ENCODE data around the gene ELP5.

Gene ELP5

DNA sequence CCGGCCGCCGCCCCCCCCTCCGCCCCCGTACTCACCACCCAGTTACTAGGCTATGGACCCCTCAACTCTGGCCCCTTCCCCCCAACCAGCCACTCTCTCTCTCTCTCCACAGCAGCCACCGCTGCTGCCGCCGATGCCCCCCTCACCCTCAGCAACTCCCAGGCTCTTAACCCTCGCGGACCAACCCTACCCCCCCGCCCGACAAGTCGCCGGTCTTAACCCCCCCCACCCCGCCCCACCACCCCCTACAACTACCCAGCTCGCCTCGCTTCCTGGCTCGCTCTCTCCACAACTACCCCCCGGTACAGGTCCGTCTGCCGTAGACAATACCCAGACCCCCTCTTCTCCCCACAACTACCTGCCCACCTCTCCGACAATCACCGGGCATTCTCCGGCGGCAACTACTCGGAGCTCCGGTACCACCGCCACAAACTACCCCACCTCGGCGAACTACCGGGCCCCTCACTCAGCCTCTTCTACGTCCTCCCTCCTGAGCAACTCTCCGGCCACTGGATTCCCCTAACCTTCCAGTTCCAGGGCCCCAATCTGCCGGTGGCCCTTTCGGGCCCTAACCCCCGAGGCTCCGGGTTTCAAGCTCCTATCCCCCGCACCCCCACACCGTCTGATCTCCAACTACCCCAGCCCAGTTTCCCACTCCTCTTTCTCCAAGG lies 13.5 kb upstream of the ELP5 start:
- Histone ChIP-seq H3K4me3 (ENCODE audit: severe bottlenecking) (peak overlapping the region; percentile 60), H3K4me1 (ENCODE audit: insufficient read depth, poor library complexity, severe bottlenecking) (peaks cover 4% of the 10 kb centered on the region), H3K36me3 (ENCODE audit: low read depth) (peaks cover 36% of the 10 kb centered on the region), H3K27ac (ENCODE audit: poor library complexity, severe bottlenecking) (peak overlapping the region; percentile 92), H3K27me3 (ENCODE audit: insufficient read depth, poor library complexity, severe bottlenecking) (no peaks in the 10 kb centered on the region), H3K9me3 (ENCODE audit: severe bottlenecking) (no peaks in the 10 kb centered on the region)
- DNase-seq (ENCODE audit: low spot score): no peak
- no peak for ATAC-seq (ENCODE audit: low read depth)
- TF ChIP-seq, protein P1, sequence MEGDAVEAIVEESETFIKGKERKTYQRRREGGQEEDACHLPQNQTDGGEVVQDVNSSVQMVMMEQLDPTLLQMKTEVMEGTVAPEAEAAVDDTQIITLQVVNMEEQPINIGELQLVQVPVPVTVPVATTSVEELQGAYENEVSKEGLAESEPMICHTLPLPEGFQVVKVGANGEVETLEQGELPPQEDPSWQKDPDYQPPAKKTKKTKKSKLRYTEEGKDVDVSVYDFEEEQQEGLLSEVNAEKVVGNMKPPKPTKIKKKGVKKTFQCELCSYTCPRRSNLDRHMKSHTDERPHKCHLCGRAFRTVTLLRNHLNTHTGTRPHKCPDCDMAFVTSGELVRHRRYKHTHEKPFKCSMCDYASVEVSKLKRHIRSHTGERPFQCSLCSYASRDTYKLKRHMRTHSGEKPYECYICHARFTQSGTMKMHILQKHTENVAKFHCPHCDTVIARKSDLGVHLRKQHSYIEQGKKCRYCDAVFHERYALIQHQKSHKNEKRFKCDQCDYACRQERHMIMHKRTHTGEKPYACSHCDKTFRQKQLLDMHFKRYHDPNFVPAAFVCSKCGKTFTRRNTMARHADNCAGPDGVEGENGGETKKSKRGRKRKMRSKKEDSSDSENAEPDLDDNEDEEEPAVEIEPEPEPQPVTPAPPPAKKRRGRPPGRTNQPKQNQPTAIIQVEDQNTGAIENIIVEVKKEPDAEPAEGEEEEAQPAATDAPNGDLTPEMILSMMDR (IDR thresholded peaks at IDR 0.05; ENCODE audit: poor library complexity, severe bottlenecking): no peak

DNA sequence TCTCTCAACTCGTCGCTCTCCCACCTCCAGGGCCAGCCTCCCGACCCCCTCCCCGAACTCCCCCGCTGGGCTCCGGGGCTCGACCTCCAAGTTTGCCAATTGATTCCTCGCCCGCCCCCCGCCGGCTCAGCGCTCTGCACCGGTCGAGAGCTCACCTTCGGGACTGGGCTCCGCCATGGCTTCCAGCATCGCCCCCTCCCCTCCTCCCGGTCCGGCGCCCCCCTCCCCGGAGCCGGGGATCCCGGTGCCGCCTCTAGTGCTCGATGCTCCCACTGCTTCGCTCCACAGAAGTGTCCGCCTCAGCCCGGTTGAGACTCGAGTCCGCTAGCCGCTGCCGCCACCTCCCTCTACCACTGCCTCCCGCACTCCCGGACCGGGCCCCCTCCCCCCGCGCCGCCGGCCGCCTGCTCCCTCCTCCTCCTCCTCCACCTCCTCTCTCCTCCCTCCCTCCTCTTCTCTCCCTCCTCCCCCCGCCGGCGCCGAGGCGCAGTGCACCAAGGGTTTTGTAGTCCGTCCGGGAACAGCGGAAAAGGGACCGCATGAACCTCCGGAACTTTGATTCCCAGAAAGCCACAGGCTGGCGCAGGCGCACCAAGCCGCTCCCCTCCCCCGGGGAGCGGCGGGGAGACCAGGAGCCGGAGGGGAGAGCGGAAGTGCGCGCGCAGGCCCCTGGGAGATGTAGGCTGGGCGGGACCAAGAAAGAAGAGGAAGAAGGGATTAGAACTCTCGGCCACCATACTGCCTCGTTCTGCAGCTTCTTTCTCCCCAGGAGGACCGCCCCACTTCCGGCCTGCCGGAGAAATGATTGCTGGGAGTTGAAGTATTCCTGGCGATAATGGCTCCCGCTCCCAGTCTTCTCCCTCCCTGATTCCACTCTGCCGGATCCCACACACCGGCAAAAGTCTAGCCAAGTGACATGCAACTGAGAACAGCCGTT lies 12.7 kb upstream of the ELP5 start, which contains the start of gene PHF23:
TSS of gene PHF23 (minus strand) at position 367 of the 937 bp plus-strand sequence. CDS start at position 189, 178 bp downstream.
- Histone ChIP-seq H3K36me3 (ENCODE audit: low read depth) (peaks cover 39% of the 10 kb centered on the region), H3K9me3 (ENCODE audit: severe bottlenecking) (no peaks in the 10 kb centered on the region), H3K27me3 (ENCODE audit: insufficient read depth, poor library complexity, severe bottlenecking) (no peaks in the 10 kb centered on the region), H3K4me3 (ENCODE audit: severe bottlenecking) (peak within 1 kb of the TSS; percentile 60), H3K4me1 (ENCODE audit: insufficient read depth, poor library complexity, severe bottlenecking) (peaks cover 4% of the 10 kb centered on the region), H3K27ac (ENCODE audit: poor library complexity, severe bottlenecking) (peak within 1 kb of the TSS; percentile 92)
- ATAC-seq (ENCODE audit: low read depth) (peak; percentile 70), DNase-seq (ENCODE audit: low spot score) (peak; percentile 98)
- TF ChIP-seq, protein P1 (IDR thresholded peaks at IDR 0.05; ENCODE audit: poor library complexity, severe bottlenecking): no peak

DNA sequence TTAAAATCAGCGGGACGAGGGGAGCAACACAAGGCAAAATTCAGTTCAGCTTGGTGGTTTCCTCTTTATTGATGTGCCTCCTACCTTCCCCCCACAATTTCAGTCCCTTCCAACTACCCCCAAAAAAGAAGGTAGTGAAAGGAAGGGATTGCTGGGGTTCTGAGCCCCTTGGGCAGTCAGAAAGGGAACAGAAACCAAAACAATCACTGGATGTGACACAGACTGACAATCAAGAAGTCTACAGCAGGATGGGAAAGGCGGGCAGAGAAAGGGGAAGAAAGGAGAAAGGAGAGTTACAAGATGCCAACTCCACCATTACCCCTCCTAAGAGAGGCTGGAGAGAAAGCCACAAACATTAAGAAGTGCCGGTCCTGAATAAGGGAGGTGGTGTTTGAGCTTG lies 11.6 kb upstream of the ELP5 start:
- ATAC-seq (ENCODE audit: low read depth) (no peak), DNase-seq (ENCODE audit: low spot score) (no peak)
- no peaks in the 10 kb centered on the region for H3K4me1 ChIP-seq (ENCODE audit: insufficient read depth, poor library complexity, severe bottlenecking)
- H3K9me3 ChIP-seq (ENCODE audit: severe bottlenecking): no peaks in the 10 kb centered on the region
- H3K27me3 ChIP-seq (ENCODE audit: insufficient read depth, poor library complexity, severe bottlenecking): no peaks in the 10 kb centered on the region
- H3K4me3 ChIP-seq (ENCODE audit: severe bottlenecking): no peak overlapping the region
- TF ChIP-seq, protein P1 (IDR thresholded peaks at IDR 0.05; ENCODE audit: poor library complexity, severe bottlenecking): no peak
- H3K36me3 ChIP-seq (ENCODE audit: low read depth): peaks cover 40% of the 10 kb centered on the region
- H3K27ac ChIP-seq (ENCODE audit: poor library complexity, severe bottlenecking): peak overlapping the region; percentile 74

DNA sequence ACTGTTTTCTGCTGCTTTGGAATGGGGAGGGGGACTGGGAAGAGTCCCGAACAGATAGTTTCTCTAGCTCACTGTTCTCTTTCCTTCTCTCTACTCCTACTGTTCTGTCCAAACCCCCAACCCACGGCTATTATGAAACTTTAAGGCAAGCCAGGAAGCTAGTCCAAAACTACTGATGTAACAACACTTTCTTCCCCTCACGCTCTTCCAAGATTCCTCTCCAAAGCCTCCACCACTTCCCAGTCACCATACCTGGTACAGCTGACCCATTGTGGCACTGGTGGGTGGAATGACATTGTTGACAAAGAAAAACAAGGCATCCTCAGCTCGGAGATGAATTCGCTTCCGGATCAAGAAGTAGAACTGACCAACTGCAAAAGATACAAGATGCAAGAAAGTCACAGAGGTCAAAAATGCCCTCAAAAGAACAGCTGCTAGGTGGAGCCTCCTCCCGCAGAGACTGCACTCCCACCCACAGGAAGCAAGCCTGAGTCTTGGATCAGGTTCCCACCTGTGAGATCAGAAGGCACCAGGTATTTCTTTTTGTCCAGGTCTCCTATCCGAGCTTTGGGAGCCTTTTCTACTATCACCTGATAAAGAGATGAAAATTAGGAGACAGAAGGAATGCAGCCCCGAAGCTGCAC lies 10.8 kb upstream of the ELP5 start:
- ATAC-seq (ENCODE audit: low read depth) (no peak), DNase-seq (ENCODE audit: low spot score) (no peak)
- TF ChIP-seq, protein P1 (IDR thresholded peaks at IDR 0.05; ENCODE audit: poor library complexity, severe bottlenecking): no peak
- Histone ChIP-seq H3K36me3 (ENCODE audit: low read depth) (peaks cover 40% of the 10 kb centered on the region), H3K9me3 (ENCODE audit: severe bottlenecking) (no peaks in the 10 kb centered on the region), H3K4me1 (ENCODE audit: insufficient read depth, poor library complexity, severe bottlenecking) (no peaks in the 10 kb centered on the region), H3K27me3 (ENCODE audit: insufficient read depth, poor library complexity, severe bottlenecking) (no peaks in the 10 kb centered on the region), H3K27ac (ENCODE audit: poor library complexity, severe bottlenecking) (peak overlapping the region; percentile 74), H3K4me3 (ENCODE audit: severe bottlenecking) (peak overlapping the region; percentile 72)
